ENCODE results near the gene CNNM3.

CNNM3 gene

DNA sequence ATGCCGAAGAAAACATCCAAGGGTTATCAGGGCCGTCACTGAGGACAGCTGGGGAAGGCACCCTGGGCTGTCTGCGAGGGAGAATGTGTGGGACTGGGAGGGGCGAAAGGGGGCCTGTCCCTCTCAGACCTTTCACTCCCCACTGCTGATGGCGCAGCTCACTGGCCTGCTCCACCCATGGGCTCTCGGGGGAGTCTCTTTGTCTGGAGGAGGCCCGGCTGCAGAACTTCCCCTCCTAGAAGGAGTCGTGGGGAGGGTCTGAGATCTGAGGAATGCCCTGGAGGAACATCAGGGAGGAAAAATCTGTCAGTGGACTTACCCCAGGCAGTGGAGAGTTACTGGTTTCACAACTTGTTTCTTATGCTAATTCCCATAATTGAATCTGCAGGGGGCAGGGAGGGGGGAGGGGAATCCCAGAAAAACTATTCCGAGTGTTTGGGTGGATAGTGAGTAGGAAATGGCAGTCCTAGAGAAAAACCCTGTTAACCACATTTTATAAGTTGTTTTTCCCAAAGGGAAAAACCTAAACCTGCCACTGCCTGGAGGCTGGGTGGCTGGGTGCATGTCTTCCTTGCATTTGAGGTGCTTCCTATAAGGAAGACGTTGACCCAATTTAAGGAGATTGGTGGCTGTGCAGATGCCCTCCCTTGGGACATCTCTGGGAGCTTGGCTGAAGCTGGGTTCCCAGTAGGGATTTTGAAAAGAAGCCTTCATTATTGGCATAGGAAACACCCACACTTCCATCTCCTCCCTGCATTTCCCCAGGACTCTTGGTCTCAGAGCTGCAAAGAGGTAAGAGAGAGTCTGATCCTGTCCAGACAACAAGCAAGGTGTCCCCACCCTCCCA, 65.5 kb downstream of the CNNM3 start:
- peak; percentile 29 for DNase-seq

DNA sequence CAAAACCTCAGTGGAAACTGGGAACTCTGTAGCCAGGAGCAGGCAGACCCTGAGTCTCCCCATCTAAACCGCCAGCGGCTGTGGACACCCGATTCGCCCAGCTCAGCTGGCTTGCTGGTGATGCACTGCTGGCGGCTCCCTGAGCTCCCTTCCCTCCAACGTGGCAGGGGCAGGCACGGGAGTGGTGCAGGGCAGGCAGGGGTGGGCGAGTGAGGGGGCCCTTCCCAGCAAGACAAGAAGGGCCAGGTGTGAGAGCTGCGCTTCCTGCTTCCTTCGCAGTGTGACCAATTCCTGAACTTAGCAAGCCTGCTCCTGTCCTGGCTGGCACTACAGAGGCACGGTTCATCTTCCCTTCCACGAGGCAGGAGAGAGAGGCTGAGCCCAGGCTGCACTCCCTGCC, 66.2 kb downstream of the CNNM3 start:
- DNase-seq, result no peak

DNA sequence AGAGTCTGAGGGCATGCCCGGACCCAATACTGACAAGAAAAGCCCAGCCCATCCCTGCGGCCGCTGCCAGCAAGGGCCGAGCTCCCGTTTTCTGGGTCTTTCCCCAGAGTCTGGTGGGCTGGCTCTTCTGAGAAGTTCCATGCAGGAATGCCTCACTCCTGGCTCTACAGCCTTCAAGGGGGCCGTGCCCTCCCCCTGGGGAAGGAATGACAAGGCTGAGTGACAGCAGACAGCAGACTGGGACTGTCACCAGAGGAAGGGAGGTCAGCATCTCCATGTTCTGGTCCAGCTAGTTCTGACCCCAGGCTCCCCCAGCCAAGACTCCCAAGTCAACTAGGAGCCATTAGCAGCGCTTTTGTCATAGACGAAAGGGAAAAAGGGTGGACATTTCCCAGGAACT, 66.8 kb downstream of the CNNM3 start:
- no peak for DNase-seq

DNA sequence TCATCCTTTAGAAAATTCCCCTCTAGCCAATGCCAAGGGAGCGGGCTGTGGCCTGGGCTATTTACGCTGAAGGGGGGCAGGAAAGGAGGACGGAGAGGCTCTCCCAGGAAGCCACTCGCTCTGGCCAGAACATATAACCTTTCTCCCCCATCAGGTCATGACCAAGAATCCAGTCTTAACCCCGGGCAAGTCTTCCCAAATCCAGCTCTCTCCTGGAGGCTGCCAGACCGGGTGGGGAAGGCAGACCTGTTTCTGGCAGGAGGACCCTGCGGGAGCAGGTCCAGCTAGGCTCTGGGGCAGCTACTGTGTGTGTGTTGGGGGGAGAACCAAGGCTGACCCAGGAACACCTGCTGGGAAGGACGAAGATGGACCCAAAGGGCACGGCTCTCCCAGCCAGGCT, 67.2 kb downstream of the CNNM3 start:
- DNase-seq, result no peak
